ENCODE measurements around the gene SLC35B2. TPM values are rescaled to one million over a fixed set of nuclear protein-coding genes. Genes with fewer than 3 reads are reported as not detected.

The SLC35B2 gene
- total and polyA plus RNA-seq, 2 donors from 2014 or later = 45.1 to 49.5 TPM

- Histone ChIP-seq H3K9ac (ENCODE audit: low read length in 3 of 3) (no peak overlapping the region), H3K27me3 (ENCODE audit: control insufficient read depth, insufficient read depth, low read length) (no peaks in the 10 kb centered on the region), H3K27ac (ENCODE audit: low read depth in 2 of 2, low read length in 2 of 2) (no peak overlapping the region), H3K4me1 (ENCODE audit: control insufficient read depth in 2 of 3, insufficient read depth in 2 of 3, low read depth in 1 of 3, low read length in 3 of 3) (peaks cover 0 to 10% (median 0%) of the 10 kb centered on the region in 3 donors), H3K9me3 (ENCODE audit: control insufficient read depth in 2 of 3, insufficient read depth in 1 of 3, low read length in 3 of 3) (no peaks in the 10 kb centered on the region), H3K4me3 (ENCODE audit: low read length in 3 of 3) (no peak overlapping the region), H3K36me3 (ENCODE audit: control insufficient read depth in 2 of 3, insufficient read depth in 3 of 3, low read length in 3 of 3) (peaks cover 16 to 44% (median 43%) of the 10 kb centered on the region in 3 donors)
- FAIRE-seq (no peak), DNase-seq (peak in 1 of 5 donors; percentile 46)
- TF ChIP-seq CTCF (IDR thresholded peaks at IDR 0.05; ENCODE audit: borderline replicate concordance, extremely low read depth, insufficient read depth) = no peak
- intact Hi-C loops (cut with DNase I) = no loop called here
Measured at GRCh38 chr6:44254191-44255104, 2.9 kb downstream of the SLC35B2 start.

DNA sequence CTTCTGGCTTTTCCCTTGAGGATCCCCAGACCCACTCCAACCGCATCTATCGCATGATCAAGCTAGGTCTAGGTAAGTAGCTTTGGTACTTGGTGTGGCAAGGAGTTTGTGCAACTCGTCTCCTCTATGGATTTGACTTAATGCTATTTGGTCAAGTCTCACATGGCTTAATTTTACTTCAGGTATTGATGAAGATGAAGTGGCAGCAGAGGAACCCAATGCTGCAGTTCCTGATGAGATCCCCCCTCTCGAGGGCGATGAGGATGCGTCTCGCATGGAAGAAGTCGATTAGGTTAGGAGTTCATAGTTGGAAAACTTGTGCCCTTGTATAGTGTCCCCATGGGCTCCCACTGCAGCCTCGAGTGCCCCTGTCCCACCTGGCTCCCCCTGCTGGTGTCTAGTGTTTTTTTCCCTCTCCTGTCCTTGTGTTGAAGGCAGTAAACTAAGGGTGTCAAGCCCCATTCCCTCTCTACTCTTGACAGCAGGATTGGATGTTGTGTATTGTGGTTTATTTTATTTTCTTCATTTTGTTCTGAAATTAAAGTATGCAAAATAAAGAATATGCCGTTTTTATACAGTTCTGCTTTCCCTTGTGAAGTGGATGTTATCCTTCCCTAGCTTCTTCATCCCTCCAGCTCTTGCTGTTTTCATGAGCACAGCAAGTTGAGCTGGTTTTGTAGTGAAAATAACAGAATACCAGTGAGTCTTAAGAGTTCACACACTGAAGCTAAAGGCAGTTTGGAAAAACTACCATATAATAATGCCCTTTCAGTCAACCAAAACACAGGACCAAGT is 3.8 kb downstream of the SLC35B2 start:
- peaks cover 0 to 14% (median 0%) of the 10 kb centered on the region in 3 donors for H3K4me1 ChIP-seq (ENCODE audit: control insufficient read depth in 2 of 3, insufficient read depth in 2 of 3, low read depth in 1 of 3, low read length in 3 of 3)
- no peaks in the 10 kb centered on the region for H3K27me3 ChIP-seq (ENCODE audit: control insufficient read depth, insufficient read depth, low read length)
- intact Hi-C loops (cut with DNase I) = no loop called here
- H3K36me3 ChIP-seq (ENCODE audit: control insufficient read depth in 2 of 3, insufficient read depth in 3 of 3, low read length in 3 of 3) = peaks cover 20 to 53% (median 44%) of the 10 kb centered on the region in 3 donors
- peak in 1 of 5 donors; percentile 35 for DNase-seq
- H3K9ac ChIP-seq (ENCODE audit: low read length in 3 of 3) = no peak overlapping the region
- no peak overlapping the region for H3K27ac ChIP-seq (ENCODE audit: low read depth in 2 of 2, low read length in 2 of 2)
- H3K9me3 ChIP-seq (ENCODE audit: control insufficient read depth in 2 of 3, insufficient read depth in 1 of 3, low read length in 3 of 3) = no peaks in the 10 kb centered on the region
- FAIRE-seq = no peak
- no peak overlapping the region for H3K4me3 ChIP-seq (ENCODE audit: low read length in 3 of 3)
- TF ChIP-seq CTCF (IDR thresholded peaks at IDR 0.05; ENCODE audit: borderline replicate concordance, extremely low read depth, insufficient read depth) = no peak

DNA sequence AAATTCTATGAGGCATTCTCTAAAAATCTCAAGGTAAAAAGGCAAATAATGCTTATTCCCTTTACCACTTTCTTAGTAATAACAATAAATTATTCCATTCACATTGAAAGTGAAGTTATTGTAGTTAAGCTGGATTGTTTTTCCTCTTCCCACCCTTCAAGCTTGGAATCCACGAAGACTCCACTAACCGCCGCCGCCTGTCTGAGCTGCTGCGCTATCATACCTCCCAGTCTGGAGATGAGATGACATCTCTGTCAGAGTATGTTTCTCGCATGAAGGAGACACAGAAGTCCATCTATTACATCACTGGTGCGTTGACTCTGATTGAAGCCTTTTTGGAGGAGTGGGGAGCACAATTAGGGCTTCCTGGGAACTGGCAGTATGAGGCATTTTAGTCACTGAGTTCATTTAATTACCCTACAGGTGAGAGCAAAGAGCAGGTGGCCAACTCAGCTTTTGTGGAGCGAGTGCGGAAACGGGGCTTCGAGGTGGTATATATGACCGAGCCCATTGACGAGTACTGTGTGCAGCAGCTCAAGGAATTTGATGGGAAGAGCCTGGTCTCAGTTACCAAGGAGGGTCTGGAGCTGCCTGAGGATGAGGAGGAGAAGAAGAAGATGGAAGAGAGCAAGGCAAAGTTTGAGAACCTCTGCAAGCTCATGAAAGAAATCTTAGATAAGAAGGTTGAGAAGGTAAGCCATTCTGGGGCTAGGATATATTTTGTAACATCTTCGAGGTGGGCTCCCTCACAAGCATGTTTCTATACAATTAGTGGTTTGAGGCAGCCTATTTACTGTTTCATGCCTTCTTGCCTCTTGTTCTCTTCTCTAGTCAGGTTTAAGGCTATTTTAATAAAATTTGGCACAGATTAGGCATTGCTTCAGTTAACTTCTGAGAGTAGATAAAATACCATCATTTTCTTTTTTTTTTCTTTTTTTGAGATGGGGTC is 5.5 kb downstream of the SLC35B2 start:
- H3K4me1 ChIP-seq (ENCODE audit: control insufficient read depth in 2 of 3, insufficient read depth in 2 of 3, low read depth in 1 of 3, low read length in 3 of 3) = peaks cover 0 to 9% (median 0%) of the 10 kb centered on the region in 3 donors
- no peak overlapping the region for H3K27ac ChIP-seq (ENCODE audit: low read depth in 2 of 2, low read length in 2 of 2)
- TF ChIP-seq CTCF (IDR thresholded peaks at IDR 0.05; ENCODE audit: borderline replicate concordance, extremely low read depth, insufficient read depth) = no peak
- no peaks in the 10 kb centered on the region for H3K27me3 ChIP-seq (ENCODE audit: control insufficient read depth, insufficient read depth, low read length)
- no peaks in the 10 kb centered on the region for H3K9me3 ChIP-seq (ENCODE audit: control insufficient read depth in 2 of 3, insufficient read depth in 1 of 3, low read length in 3 of 3)
- no peak overlapping the region for H3K9ac ChIP-seq (ENCODE audit: low read length in 3 of 3)
- peaks cover 20 to 53% (median 46%) of the 10 kb centered on the region in 3 donors for H3K36me3 ChIP-seq (ENCODE audit: control insufficient read depth in 2 of 3, insufficient read depth in 3 of 3, low read length in 3 of 3)
- FAIRE-seq (no peak), DNase-seq (no peak)
- intact Hi-C loops (cut with DNase I) = no loop called here
- H3K4me3 ChIP-seq (ENCODE audit: low read length in 3 of 3) = no peak overlapping the region
